H1 (cell line): ENCODE data around the gene CACNG7. TPM values are rescaled to one million over a fixed set of nuclear protein-coding genes. Genes with fewer than 3 reads are reported as not detected.

Source experiments
- CTCF ChIA-PET: fragments of 300-600 bp; sonication (Branson Sonifier 250); formaldehyde crosslinking; loops from one replicate; lab custom pipeline; 2021; ENCODE audit not compliant: partially characterized antibody; lab: Charles Lee
- POLR2A ChIA-PET: fragments of 300-600 bp; sonication (Branson Sonifier 250); formaldehyde crosslinking; loops from one replicate; lab custom pipeline; 2021; ENCODE audit warnings: inconsistent platforms; ENCODE audit not compliant: partially characterized antibody; lab: Charles Lee
- DNase-seq, 2 experiments: peaks; one replicate each; pipeline versions ENCODE4 v3.0.0 to v3.0.0-alpha.2; 2010 to 2022; ENCODE audit warnings: low spot score in 2 of 2, low read depth in 1 of 2, mixed read lengths in 1 of 2
- FAIRE-seq: peaks from 2 replicates; lab custom pipeline; 2011; peaks lifted over from hg19 to GRCh38; lab: Jason Lieb, UNC
- H2AFZ ChIP-seq: 2 replicates; pipeline ENCODE4 v1.8.1; 2012; ENCODE audit warnings: low read length, inconsistent platforms
- H2AK5ac ChIP-seq: 2 replicates; pipeline ENCODE4 v1.6.1; 2013; ENCODE audit warnings: low read depth, low read length
- H2BK120ac ChIP-seq: replicated peaks from 2 replicates; pipeline ENCODE3; 2013; ENCODE audit warnings: low read depth, low read length, inconsistent platforms
- H2BK12ac ChIP-seq: 2 replicates; pipeline ENCODE4 v1.6.1; 2013; ENCODE audit warnings: low read depth, low read length
- H2BK15ac ChIP-seq: 2 replicates; pipeline ENCODE4 v1.6.1; 2013; ENCODE audit warnings: low read length
- H2BK20ac ChIP-seq: 2 replicates; pipeline ENCODE4 v1.6.1; 2013; ENCODE audit warnings: low read length
- H2BK5ac ChIP-seq: 2 replicates; pipeline ENCODE4 v1.6.1; 2013; ENCODE audit warnings: low read depth, low read length
- H3K14ac ChIP-seq: 2 replicates; pipeline ENCODE4 v1.6.1; 2013; ENCODE audit warnings: inconsistent platforms; ENCODE audit not compliant: insufficient read length
- H3K18ac ChIP-seq: 2 replicates; pipeline ENCODE4 v1.6.1; 2013; ENCODE audit warnings: low read length; ENCODE audit errors: extremely low read depth
- H3K23ac ChIP-seq: 2 replicates; pipeline ENCODE4 v1.6.1; 2013; ENCODE audit warnings: inconsistent platforms; ENCODE audit not compliant: insufficient read length
- H3K23me2 ChIP-seq: 2 replicates; pipeline ENCODE4 v1.6.1; 2013; ENCODE audit warnings: low read depth, low read length
- H3K27ac ChIP-seq: 2 replicates; pipeline ENCODE4 v1.6.1; 2011; ENCODE audit warnings: low read depth, low read length, inconsistent platforms
- H3K27me3 ChIP-seq, 4 experiments: replicated peaks in 1 of 4; 1 replicate in 1 of 4; 2 replicates in 3 of 4; pipeline versions ENCODE4 v1.6.1 to v1.8.1; 2011 to 2013; ENCODE audit warnings: low read length in 3 of 4, mild to moderate bottlenecking in 3 of 4, inconsistent platforms in 2 of 4, mixed read lengths in 2 of 4, moderate library complexity in 1 of 4; ENCODE audit not compliant: control insufficient read depth in 3 of 4, insufficient read depth in 3 of 4; ENCODE audit errors: extremely low read depth in 1 of 4
- H3K36me3 ChIP-seq, 4 experiments: 2 replicates each; pipeline versions ENCODE4 v1.6.1 to v1.8.1; 2011 to 2013; ENCODE audit warnings: mild to moderate bottlenecking in 4 of 4, low read length in 3 of 4, moderate library complexity in 2 of 4, control low read depth in 1 of 4, inconsistent platforms in 1 of 4; ENCODE audit not compliant: insufficient read depth in 4 of 4, control insufficient read depth in 2 of 4
- H3K4ac ChIP-seq: replicated peaks from 2 replicates; pipeline ENCODE3; 2013; ENCODE audit warnings: low read length, low read depth, mixed read lengths, inconsistent platforms; ENCODE audit not compliant: insufficient read length
- H3K4me1 ChIP-seq, 4 experiments: replicated peaks in 1 of 4; 1 replicate in 1 of 4; 2 replicates in 3 of 4; pipeline versions ENCODE4 v1.6.1 to v1.8.1; 2011 to 2013; ENCODE audit warnings: low read length in 3 of 4, inconsistent platforms in 2 of 4, mixed read lengths in 1 of 4; ENCODE audit not compliant: insufficient read depth in 4 of 4, control insufficient read depth in 3 of 4
- H3K4me2 ChIP-seq, 2 experiments: 2 replicates each; pipeline versions ENCODE4 v1.6.1 to v1.8.1; 2011 to 2013; ENCODE audit warnings: low read depth in 2 of 2, low read length in 2 of 2, control low read depth in 1 of 2, inconsistent platforms in 1 of 2, mild to moderate bottlenecking in 1 of 2; ENCODE audit not compliant: insufficient read depth in 1 of 2
- H3K4me3 ChIP-seq, 4 experiments: fragments of 200-600, 300-600 bp in 1 of 4; sonication (generic), shearing (Covaris generic), sonication (Bioruptor Twin) in 1 of 4; 2 replicates each; pipeline versions ENCODE4 v1.5.1 to v1.8.1; 2011 to 2016; ENCODE audit warnings: low read length in 4 of 4, low read depth in 3 of 4, control low read depth in 2 of 4, inconsistent platforms in 2 of 4, mild to moderate bottlenecking in 2 of 4, mixed read lengths in 1 of 4, moderate library complexity in 1 of 4; ENCODE audit not compliant: insufficient read depth in 2 of 4; ENCODE audit errors: extremely low read depth in 1 of 4
- H3K56ac ChIP-seq: replicated peaks from 2 replicates; pipeline ENCODE3; 2013; ENCODE audit warnings: low read depth, mild to moderate bottlenecking, mixed read lengths, low read length, inconsistent platforms; ENCODE audit not compliant: insufficient read length
- H3K79me1 ChIP-seq: 2 replicates; pipeline ENCODE4 v1.6.1; 2013; ENCODE audit warnings: low read depth, low read length, control low read depth
- H3K79me2 ChIP-seq, 2 experiments: 2 replicates each; pipeline versions ENCODE4 v1.6.1 to v1.8.1; 2012 to 2013; ENCODE audit warnings: low read length in 2 of 2, mild to moderate bottlenecking in 2 of 2, inconsistent platforms in 1 of 2; ENCODE audit not compliant: insufficient read depth in 2 of 2, control insufficient read depth in 1 of 2
- H3K9ac ChIP-seq, 4 experiments: replicated peaks in 1 of 4; 1 replicate in 1 of 4; 2 replicates in 3 of 4; pipeline versions ENCODE4 v1.6.1 to v1.8.1; 2011 to 2013; ENCODE audit warnings: low read depth in 3 of 4, low read length in 3 of 4, control low read depth in 2 of 4, mild to moderate bottlenecking in 2 of 4, moderate library complexity in 2 of 4, inconsistent platforms in 1 of 4; ENCODE audit errors: extremely low read depth in 1 of 4
- H3K9me3 ChIP-seq, 2 experiments: 2 replicates each; pipeline versions ENCODE4 v1.6.1 to v1.8.1; 2012 to 2013; ENCODE audit warnings: mild to moderate bottlenecking in 2 of 2, moderate library complexity in 2 of 2, control low read depth in 1 of 2, inconsistent platforms in 1 of 2, low read depth in 1 of 2, low read length in 1 of 2, mixed read lengths in 1 of 2; ENCODE audit not compliant: insufficient read depth in 2 of 2
- H4K20me1 ChIP-seq, 2 experiments: replicated peaks in 1 of 2; 2 replicates each; pipeline versions ENCODE3 to v1.8.1; 2011 to 2013; ENCODE audit warnings: inconsistent platforms in 2 of 2, low read length in 2 of 2, mild to moderate bottlenecking in 1 of 2; ENCODE audit not compliant: insufficient read depth in 2 of 2, control insufficient read depth in 1 of 2
- H4K5ac ChIP-seq: 2 replicates; pipeline ENCODE4 v1.6.1; 2013; ENCODE audit warnings: low read length, low read depth, mixed read lengths, inconsistent platforms; ENCODE audit not compliant: insufficient read length
- H4K8ac ChIP-seq: 2 replicates; pipeline ENCODE4 v1.8.0; 2013; ENCODE audit warnings: mild to moderate bottlenecking, moderate library complexity, low read length, inconsistent platforms; ENCODE audit not compliant: insufficient read depth; ENCODE audit errors: extremely low read depth
- H4K91ac ChIP-seq: replicated peaks from 2 replicates; pipeline ENCODE3; 2013; ENCODE audit warnings: low read length, mixed read lengths, inconsistent platforms; ENCODE audit not compliant: insufficient read length
- CBX8 ChIP-seq: fragments of 300-800, 300-1000 bp; sonication (generic); IDR thresholded peaks from 2 replicates; pipeline ENCODE4 v1.7.1; 2016; ENCODE audit warnings: low read depth, low read length, borderline replicate concordance
- CREB1 ChIP-seq: IDR thresholded peaks from 2 replicates; pipeline ENCODE4 v1.6.1; 2012; ENCODE audit warnings: inconsistent platforms
- JUN ChIP-seq: IDR thresholded peaks from 2 replicates; pipeline ENCODE4 v1.6.1; 2011; ENCODE audit warnings: low read depth, mild to moderate bottlenecking, improper control_type of control experiment, low read length
- JUND ChIP-seq: IDR thresholded peaks from 2 replicates; pipeline ENCODE4 v1.6.1; 2011; ENCODE audit warnings: mild to moderate bottlenecking, improper control_type of control experiment, low read length
- KDM1A ChIP-seq: fragments of 200-600, 300-600 bp; sonication (generic); IDR thresholded peaks from 2 replicates; pipeline ENCODE4 v1.7.1; 2016; ENCODE audit warnings: mild to moderate bottlenecking, low read length, borderline replicate concordance
- MAFK ChIP-seq: IDR thresholded peaks from 2 replicates; pipeline ENCODE4 v1.6.1; 2012; ENCODE audit warnings: low read depth, mild to moderate bottlenecking, improper control_type of control experiment, low read length
- MAX ChIP-seq: IDR thresholded peaks from 2 replicates; pipeline ENCODE4 v1.6.1; 2012; ENCODE audit warnings: inconsistent platforms
- POLR2A ChIP-seq, 2 experiments: IDR thresholded peaks; 1 replicate in 1 of 2; 2 replicates in 1 of 2; pipeline ENCODE4 v1.6.1; 2011; ENCODE audit warnings: low read depth in 2 of 2, low read length in 2 of 2, mild to moderate bottlenecking in 2 of 2; ENCODE audit errors: control extremely low read depth in 1 of 2
- SP4 ChIP-seq: IDR thresholded peaks from 2 replicates; pipeline ENCODE4 v1.6.1; 2012; ENCODE audit warnings: low read length, inconsistent platforms
- YY1 ChIP-seq: IDR thresholded peaks from 2 replicates; pipeline ENCODE4 v1.6.1; 2011; ENCODE audit warnings: low read depth, mild to moderate bottlenecking, low read length
- WGBS, 2 experiments: shearing (Covaris generic) in 1 of 2; methylation state at CpG; one replicate each; pipeline versions ENCODE4 v1.1.6 to v1.1.7; 2013 to 2015; ENCODE audit warnings: low lambda C conversion rate in 2 of 2, mixed read lengths in 2 of 2, inconsistent platforms in 1 of 2, low coverage in 1 of 2, missing lambda C conversion rate in 1 of 2; ENCODE audit not compliant: insufficient replicate concordance in 2 of 2, insufficient coverage in 1 of 2, insufficient read length in 1 of 2; ENCODE audit errors: extremely low coverage in 1 of 2, missing lambda C conversion rate in 1 of 2; 5-methylcytosine and 5-hydroxymethylcytosine counted together
- polyA plus RNA-seq, 7 experiments: library from polyadenylated mRNA; depleted of rRNA in 3 of 7; stranded (reverse) in 5 of 7; unstranded in 2 of 7; fragments of >200 nt in 5 of 7; fragments of 200-250 nt in 2 of 7; gene quantifications; 1 replicate in 5 of 7; 2 replicates in 1 of 7; 4 replicates in 1 of 7; pipeline versions ENCODE4 v1.2.1 to v1.2.3, GENCODE V29; 2011 to 2013; ENCODE audit warnings: missing spikeins in 2 of 7, mixed read lengths in 2 of 7
- total RNA-seq: library from RNA; stranded (reverse); fragmentation: NEBNext Ultra II Directional; extraction: Animal tissue kit (Norgen Biotek cat#: 25700); gene quantifications from 2 replicates; pipeline ENCODE4 v1.2.1, GENCODE V29; 2021
- TF ChIP-seq, protein P1 (sequence below): IDR thresholded peaks from 2 replicates; pipeline ENCODE4 v1.6.1; 2011; ENCODE audit warnings: low read depth, mild to moderate bottlenecking, low read length; ENCODE audit not compliant: insufficient read depth

The CACNG7 gene
- total and polyA plus RNA-seq, 2 of the 8 experiments (the other 6 are each of a cell fraction or from before 2014, with no cell fraction given) = 28.9 to 69.8 TPM

DNA sequence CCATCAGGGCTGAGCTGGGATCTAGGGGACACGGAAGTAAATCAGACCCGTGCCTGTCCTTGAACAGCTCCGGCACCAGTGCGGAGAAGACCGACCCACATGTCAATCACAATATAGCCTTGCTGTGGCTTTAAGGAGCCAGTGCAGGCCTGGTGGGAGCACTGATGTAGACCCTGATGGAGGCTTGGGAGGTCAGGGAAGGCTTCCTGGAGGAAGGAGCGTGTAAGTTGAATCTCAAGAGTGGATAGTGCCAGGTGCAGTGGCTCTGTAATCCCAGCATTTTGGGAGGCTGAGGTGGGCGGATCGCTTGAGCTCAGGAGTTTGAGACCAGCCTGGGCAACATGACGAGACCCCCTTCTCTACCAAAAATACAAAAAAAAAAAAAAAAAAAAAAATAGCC lies 42.9 kb downstream of the CACNG7 start:
- Histone ChIP-seq H3K4me3 (no peak overlapping the region), H4K91ac (no peak overlapping the region), H3K9ac (no peak overlapping the region), H3K14ac (no peak overlapping the region), H2BK120ac (no peak overlapping the region), H2BK15ac (peak overlapping the region; percentile 3; the same call in 1 of the 2 replicates), H3K23ac (no peak overlapping the region), H3K18ac (no peak overlapping the region; the same call in 1 of the 2 replicates), H3K27ac (no peak overlapping the region), H3K23me2 (no peaks in the 10 kb centered on the region), H3K36me3 (no peaks in the 10 kb centered on the region; a peak in 1 of 8 replicates), H2BK5ac (no peak overlapping the region), H3K4me2 (no peak overlapping the region), H4K8ac (no peak overlapping the region; the same call in 1 of the 2 replicates), H2BK20ac (peak overlapping the region; percentile 72; the same call in 1 of the 2 replicates), H3K9me3 (no peaks in the 10 kb centered on the region), H2BK12ac (peak overlapping the region; percentile 46; the same call in 1 of the 2 replicates), H3K27me3 (no peaks in the 10 kb centered on the region), H3K56ac (no peak overlapping the region), H3K4me1 (peaks cover 2 to 8% (median 5%) of the 10 kb centered on the region in 4 experiments; a peak in 4 of 7 replicates), H4K20me1 (no peaks in the 10 kb centered on the region), H3K79me2 (no peaks in the 10 kb centered on the region), H3K4ac (no peak overlapping the region), H2AFZ (no peak overlapping the region), H3K79me1 (no peaks in the 10 kb centered on the region), H2AK5ac (peak overlapping the region; percentile 97; the same call in 1 of the 2 replicates), H4K5ac (no peak overlapping the region)
- DNase-seq = no peak
- ChIA-PET POLR2A (interaction anchor here (0.9 to 2.5 kb wide), 10 partner anchors 9 to 83 kb away, joined by 3 to 14 read pairs (median 3); no protein-coding TSS in a partner anchor), CTCF (interaction anchor here (0.7 to 3.2 kb wide), 11 partner anchors 8 to 161 kb away, joined by 3 to 14 read pairs (median 4); no protein-coding TSS in a partner anchor)
- FAIRE-seq = no peak
- 92% methylated on average over 8 of the region's 9 CpGs; no CpG with 5 or more reads in 1 of the 2 experiments for WGBS, 2 experiments
- no peak for TF ChIP-seq YY1
- TF ChIP-seq SP4 = no peak
- TF ChIP-seq JUN = no peak
- no peak for TF ChIP-seq CREB1
- no peak for TF ChIP-seq MAFK
- TF ChIP-seq, protein P1, sequence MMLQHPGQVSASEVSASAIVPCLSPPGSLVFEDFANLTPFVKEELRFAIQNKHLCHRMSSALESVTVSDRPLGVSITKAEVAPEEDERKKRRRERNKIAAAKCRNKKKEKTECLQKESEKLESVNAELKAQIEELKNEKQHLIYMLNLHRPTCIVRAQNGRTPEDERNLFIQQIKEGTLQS = no peak
- no peak for TF ChIP-seq CBX8
- no peak for TF ChIP-seq KDM1A
- no peak for TF ChIP-seq MAX
- no peak for TF ChIP-seq JUND
- no peak for TF ChIP-seq POLR2A (IDR thresholded peaks at IDR 0.05; ENCODE audit: control extremely low read depth in 1 of 2, low read depth in 2 of 2, low read length in 2 of 2)
